ENCODE data around the gene KLHDC10.
"Not testable (repeated sequence)": the region's sequence is repeated elsewhere in the genome, so short reads cannot be mapped to it uniquely, and the experiment has no call there.

The KLHDC10 gene

GRCh38 chr7:130141884-130142653, 71.7 kb downstream of the KLHDC10 start:
- peak in 1 of 14 donors; percentile 79 for DNase-seq

GRCh38 chr7:130142654-130143333, 72.5 kb downstream of the KLHDC10 start:
- peak in 1 of 14 donors; percentile 36 for DNase-seq

- no peak for DNase-seq
Measured at GRCh38 chr7:130143334-130143732, 73.0 kb downstream of the KLHDC10 start.

GRCh38 chr7:130143986-130144311, 73.6 kb downstream of the KLHDC10 start:
- DNase-seq: no peak

- no peak for DNase-seq
Measured at GRCh38 chr7:130144312-130145171, 74.2 kb downstream of the KLHDC10 start.

GRCh38 chr7:130145424-130146100, 75.2 kb downstream of the KLHDC10 start:
- DNase-seq: no peak

GRCh38 chr7:130146142-130146541, 75.8 kb downstream of the KLHDC10 start:
- DNase-seq: not testable (repeated sequence)

GRCh38 chr7:130146693-130147405, 76.5 kb downstream of the KLHDC10 start:
- DNase-seq: no peak

- no peak for DNase-seq
Measured at GRCh38 chr7:130147710-130148325, 77.5 kb downstream of the KLHDC10 start.

GRCh38 chr7:130148561-130148960, 78.2 kb downstream of the KLHDC10 start:
- DNase-seq: peak in 1 of 14 donors; percentile 88

- peak in 1 of 14 donors; percentile 90 for DNase-seq
Measured at GRCh38 chr7:130149281-130150139, 79.2 kb downstream of the KLHDC10 start.

- no peak for DNase-seq
Measured at GRCh38 chr7:130150587-130150986, 80.3 kb downstream of the KLHDC10 start.

- no peak for DNase-seq
Measured at GRCh38 chr7:130151591-130152492, 81.5 kb downstream of the KLHDC10 start.

GRCh38 chr7:130152493-130153210, 82.3 kb downstream of the KLHDC10 start:
- DNase-seq: peak in 1 of 14 donors; percentile 22

- peak in 1 of 14 donors; percentile 59 for DNase-seq
Measured at GRCh38 chr7:130153211-130153908, 83.0 kb downstream of the KLHDC10 start.

- peak in 1 of 14 donors; percentile 89 for DNase-seq
Measured at GRCh38 chr7:130154131-130154500, 83.8 kb downstream of the KLHDC10 start.

- peak in 5 of 14 donors; percentile 7 to 96 (median 26) for DNase-seq
Measured at GRCh38 chr7:130154501-130155317, 84.4 kb downstream of the KLHDC10 start.
